Mesothelial cell of epicardium (in vitro differentiated cells): Measurements from ENCODE around the gene PHACTR2. TPM values are rescaled to one million over a fixed set of nuclear protein-coding genes. Genes with fewer than 3 reads are reported as not detected.

Source experiments
- DNase-seq, 2 experiments: peaks; one replicate each; pipeline ENCODE4 v3.0.0; 2021; ENCODE audit warnings: low spot score in 2 of 2; ENCODE audit not compliant: unreplicated experiment in 2 of 2
- H3K27ac Mint-ChIP-seq: 2 replicates; pipeline ENCODE4 v1.8.0; 2021; ENCODE audit warnings: mixed read lengths
- H3K27me3 Mint-ChIP-seq: 2 replicates; pipeline ENCODE4 v1.8.0; 2021; ENCODE audit warnings: low read depth, mixed read lengths
- H3K36me3 Mint-ChIP-seq: 2 replicates; pipeline ENCODE4 v1.8.0; 2021; ENCODE audit warnings: mixed read lengths
- H3K4me1 Mint-ChIP-seq: 2 replicates; pipeline ENCODE4 v1.8.0; 2021; ENCODE audit warnings: mixed read lengths
- H3K4me3 Mint-ChIP-seq: 2 replicates; pipeline ENCODE4 v1.8.0; 2021; ENCODE audit warnings: mild to moderate bottlenecking, moderate library complexity, mixed read lengths
- H3K9me3 Mint-ChIP-seq: 2 replicates; pipeline ENCODE4 v1.8.0; 2021; ENCODE audit warnings: mixed read lengths
- CTCF ChIP-seq: fragments of 200-600 bp; sonication (generic); IDR thresholded peaks from one replicate; pipeline ENCODE4 v1.5.0; 2021; ENCODE audit warnings: antibody characterized with exemption; ENCODE audit not compliant: unreplicated experiment
- total RNA-seq: library from RNA; stranded (reverse); gene quantifications from 3 replicates; pipeline ENCODE4 v1.2.1, GENCODE V29; 2021

PHACTR2 gene
- total RNA-seq, 1 donor from 2014 or later, result 124 TPM

GRCh38 chr6:143711714-143712113 is 33.9 kb downstream of the PHACTR2 start:
- no peak for DNase-seq
- no peak overlapping the region for H3K4me3 Mint-ChIP-seq
- H3K36me3 Mint-ChIP-seq, result peaks cover 36% of the 10 kb centered on the region
- no peaks in the 10 kb centered on the region for H3K27me3 Mint-ChIP-seq
- TF ChIP-seq CTCF, result no peak
- H3K9me3 Mint-ChIP-seq, result peaks cover 11% of the 10 kb centered on the region
- no peak overlapping the region for H3K27ac Mint-ChIP-seq
- peaks cover 2% of the 10 kb centered on the region for H3K4me1 Mint-ChIP-seq

GRCh38 chr6:143718472-143718871 is 40.7 kb downstream of the PHACTR2 start:
- H3K27me3 Mint-ChIP-seq, result no peaks in the 10 kb centered on the region
- H3K4me3 Mint-ChIP-seq, result no peak overlapping the region
- H3K9me3 Mint-ChIP-seq, result peaks cover 10% of the 10 kb centered on the region
- peaks cover 38% of the 10 kb centered on the region for H3K36me3 Mint-ChIP-seq
- no peaks in the 10 kb centered on the region for H3K4me1 Mint-ChIP-seq
- no peak for DNase-seq
- H3K27ac Mint-ChIP-seq, result peak overlapping the region; percentile 31
- TF ChIP-seq CTCF, result no peak

- Mint-ChIP-seq H3K27me3 (no peaks in the 10 kb centered on the region), H3K36me3 (peaks cover 40% of the 10 kb centered on the region), H3K4me1 (no peaks in the 10 kb centered on the region), H3K27ac (peak overlapping the region; percentile 37), H3K9me3 (peaks cover 26% of the 10 kb centered on the region), H3K4me3 (no peak overlapping the region)
- DNase-seq, result no peak
- no peak for TF ChIP-seq CTCF
These were observed 43.9 kb downstream of the PHACTR2 start for GRCh38 chr6:143721642-143722041.

GRCh38 chr6:143724876-143725275 is 47.1 kb downstream of the PHACTR2 start:
- no peak overlapping the region for H3K27ac Mint-ChIP-seq
- H3K36me3 Mint-ChIP-seq, result peaks cover 55% of the 10 kb centered on the region
- peaks cover 8% of the 10 kb centered on the region for H3K4me1 Mint-ChIP-seq
- no peak for TF ChIP-seq CTCF
- no peak for DNase-seq
- H3K9me3 Mint-ChIP-seq, result peaks cover 40% of the 10 kb centered on the region
- no peak overlapping the region for H3K4me3 Mint-ChIP-seq
- H3K27me3 Mint-ChIP-seq, result no peaks in the 10 kb centered on the region

- Mint-ChIP-seq H3K9me3 (peaks cover 40% of the 10 kb centered on the region), H3K27ac (no peak overlapping the region)
- DNase-seq, result no peak
These were observed 48.4 kb downstream of the PHACTR2 start for GRCh38 chr6:143726015-143726647.

More at GRCh38 chr6:143726015-143726647, 48.4 kb downstream of the PHACTR2 start:
- Mint-ChIP-seq H3K4me1 (peaks cover 12% of the 10 kb centered on the region), H3K36me3 (peaks cover 55% of the 10 kb centered on the region), H3K4me3 (no peak overlapping the region), H3K27me3 (no peaks in the 10 kb centered on the region)
- no peak for TF ChIP-seq CTCF
